Measurements from ENCODE around the gene EHMT1. TPM values are rescaled to one million over a fixed set of nuclear protein-coding genes. Genes with fewer than 3 reads are reported as not detected.

The EHMT1 gene
- total RNA-seq, 2 experiments from 2014 or later = 145 to 295 TPM

DNA sequence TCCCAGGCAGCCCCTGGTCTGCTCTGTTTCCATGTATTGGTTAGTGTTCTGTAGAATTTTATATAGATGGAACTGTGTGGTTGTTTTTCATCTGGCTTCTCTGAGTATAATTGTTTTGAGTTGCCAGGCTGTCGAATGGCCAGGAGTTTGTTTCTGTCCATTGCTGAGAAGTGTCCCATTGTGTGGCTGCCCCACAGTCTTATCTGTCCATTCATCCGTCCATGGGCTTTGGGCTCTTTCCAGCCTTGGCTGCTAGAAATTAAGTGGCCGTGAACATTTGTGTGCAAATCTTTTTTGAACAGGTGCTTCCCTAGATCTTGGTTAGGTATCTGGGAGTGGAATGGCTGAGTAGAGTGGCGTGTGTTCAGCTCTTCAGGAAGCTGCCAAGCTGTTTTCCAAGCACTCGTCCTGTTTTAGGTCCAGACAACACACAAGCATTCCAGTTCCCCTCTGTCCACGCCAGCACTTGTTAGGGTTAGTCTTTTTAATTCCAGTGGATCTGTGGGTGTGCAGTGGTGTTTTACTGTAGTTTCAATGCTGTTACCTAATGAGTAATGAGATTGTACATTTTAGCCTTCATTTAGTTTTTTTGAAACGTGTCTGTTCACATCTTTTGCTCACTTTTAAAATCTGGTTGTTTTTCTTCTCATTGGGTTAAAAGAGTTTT is 136.6 kb downstream of the EHMT1 start:
- peaks cover 14% of the 10 kb centered on the region; the same call in 1 of the 2 replicates for H3K79me2 ChIP-seq (ENCODE audit: insufficient read depth, low read depth, low read length)
- H4K20me1 ChIP-seq (ENCODE audit: insufficient read depth, low read length) = no peaks in the 10 kb centered on the region
- BruUV-seq (replicated peaks) = no TSS peak
- no peak overlapping the region for H3K4me2 ChIP-seq (ENCODE audit: low read length)
- DNase-seq (ENCODE audit: low spot score) = no peak
- peaks cover 7% of the 10 kb centered on the region for H3K4me1 ChIP-seq (ENCODE audit: insufficient read depth, low read length, poor library complexity, severe bottlenecking)
- no peaks in the 10 kb centered on the region for H3K9me2 ChIP-seq (ENCODE audit: insufficient read depth, low read length)
- ChIA-PET CTCF (ENCODE audit: unreplicated experiment) (no interaction called here), POLR2A (interaction anchor here (0.7 kb wide), 1 partner anchor 218 kb away, joined by 3 read pairs; no protein-coding TSS in a partner anchor)
- H3K9me3 ChIP-seq (ENCODE audit: low read length) = no peaks in the 10 kb centered on the region; the same call in 1 of the 2 replicates
- H3K4me3 ChIP-seq (ENCODE audit: low read depth, low read length, poor library complexity, severe bottlenecking) = no peak overlapping the region
- H2AFZ ChIP-seq (ENCODE audit: low read length) = no peak overlapping the region
- H3K27ac ChIP-seq (ENCODE audit: low read depth, low read length, poor library complexity, severe bottlenecking) = no peak overlapping the region
- TF ChIP-seq, protein P1, sequence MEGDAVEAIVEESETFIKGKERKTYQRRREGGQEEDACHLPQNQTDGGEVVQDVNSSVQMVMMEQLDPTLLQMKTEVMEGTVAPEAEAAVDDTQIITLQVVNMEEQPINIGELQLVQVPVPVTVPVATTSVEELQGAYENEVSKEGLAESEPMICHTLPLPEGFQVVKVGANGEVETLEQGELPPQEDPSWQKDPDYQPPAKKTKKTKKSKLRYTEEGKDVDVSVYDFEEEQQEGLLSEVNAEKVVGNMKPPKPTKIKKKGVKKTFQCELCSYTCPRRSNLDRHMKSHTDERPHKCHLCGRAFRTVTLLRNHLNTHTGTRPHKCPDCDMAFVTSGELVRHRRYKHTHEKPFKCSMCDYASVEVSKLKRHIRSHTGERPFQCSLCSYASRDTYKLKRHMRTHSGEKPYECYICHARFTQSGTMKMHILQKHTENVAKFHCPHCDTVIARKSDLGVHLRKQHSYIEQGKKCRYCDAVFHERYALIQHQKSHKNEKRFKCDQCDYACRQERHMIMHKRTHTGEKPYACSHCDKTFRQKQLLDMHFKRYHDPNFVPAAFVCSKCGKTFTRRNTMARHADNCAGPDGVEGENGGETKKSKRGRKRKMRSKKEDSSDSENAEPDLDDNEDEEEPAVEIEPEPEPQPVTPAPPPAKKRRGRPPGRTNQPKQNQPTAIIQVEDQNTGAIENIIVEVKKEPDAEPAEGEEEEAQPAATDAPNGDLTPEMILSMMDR (conservative IDR thresholded peaks at IDR 0.05; ENCODE audit: low read length) = no peak
- no peak for TF ChIP-seq EZH2phosphoT487 (IDR thresholded peaks at IDR 0.05; ENCODE audit: borderline replicate concordance, low read depth, low read length)
- peaks cover 100% of the 10 kb centered on the region for H3K36me3 ChIP-seq (ENCODE audit: insufficient read depth, low read length)
- intact Hi-C loops (cut with micrococcal nuclease; ENCODE audit: unreplicated experiment) = no loop called here

DNA sequence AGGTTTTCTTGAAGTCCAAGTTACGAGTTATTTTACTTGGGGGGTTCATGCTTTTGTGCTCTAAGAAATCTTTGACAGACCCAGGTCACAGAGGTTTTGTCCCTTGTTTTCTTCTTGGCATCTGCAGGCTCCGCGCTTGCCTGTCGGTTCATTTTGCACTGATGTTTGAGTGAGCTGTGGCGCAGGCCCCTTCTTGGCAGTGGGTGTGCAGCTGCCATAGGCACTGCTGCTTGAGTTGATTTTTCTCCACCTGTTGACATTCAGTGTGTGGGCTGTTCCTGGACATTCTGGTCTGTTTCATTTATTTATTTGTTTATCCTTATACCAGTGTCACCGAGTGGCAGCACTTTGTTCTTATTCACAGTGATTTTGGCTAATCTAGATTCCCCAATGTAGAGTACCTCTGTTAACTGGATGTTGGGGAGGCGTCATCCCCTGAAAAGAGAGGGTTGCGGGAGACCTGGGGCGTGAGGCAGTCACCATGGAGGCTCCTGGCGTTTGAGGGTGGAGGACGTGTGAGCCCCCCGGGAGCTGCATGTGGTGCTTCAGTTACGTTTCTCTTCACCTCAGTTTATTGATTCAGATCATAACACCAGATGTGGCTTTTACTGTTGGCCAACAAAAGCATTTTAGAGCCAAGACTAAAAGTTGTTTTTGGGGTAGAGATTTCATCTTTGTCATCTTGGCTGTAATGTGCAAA is 137.4 kb downstream of the EHMT1 start:
- ChIA-PET POLR2A (no interaction called here), CTCF (ENCODE audit: unreplicated experiment) (no interaction called here)
- H3K27ac ChIP-seq (ENCODE audit: low read depth, low read length, poor library complexity, severe bottlenecking) = no peak overlapping the region
- no peak overlapping the region for H3K4me2 ChIP-seq (ENCODE audit: low read length)
- H3K4me1 ChIP-seq (ENCODE audit: insufficient read depth, low read length, poor library complexity, severe bottlenecking) = peaks cover 7% of the 10 kb centered on the region
- H3K9me3 ChIP-seq (ENCODE audit: low read length) = no peaks in the 10 kb centered on the region; the same call in 1 of the 2 replicates
- H4K20me1 ChIP-seq (ENCODE audit: insufficient read depth, low read length) = no peaks in the 10 kb centered on the region
- no peak overlapping the region for H2AFZ ChIP-seq (ENCODE audit: low read length)
- no peak for TF ChIP-seq EZH2phosphoT487 (IDR thresholded peaks at IDR 0.05; ENCODE audit: borderline replicate concordance, low read depth, low read length)
- TF ChIP-seq, protein P1 (conservative IDR thresholded peaks at IDR 0.05; ENCODE audit: low read length) = no peak
- peaks cover 100% of the 10 kb centered on the region for H3K36me3 ChIP-seq (ENCODE audit: insufficient read depth, low read length)
- no peaks in the 10 kb centered on the region for H3K9me2 ChIP-seq (ENCODE audit: insufficient read depth, low read length)
- H3K4me3 ChIP-seq (ENCODE audit: low read depth, low read length, poor library complexity, severe bottlenecking) = no peak overlapping the region
- H3K79me2 ChIP-seq (ENCODE audit: insufficient read depth, low read depth, low read length) = peaks cover 12% of the 10 kb centered on the region; the same call in 1 of the 2 replicates
- DNase-seq (ENCODE audit: low spot score) = no peak
- intact Hi-C loops (cut with micrococcal nuclease; ENCODE audit: unreplicated experiment) = no loop called here
- BruUV-seq (replicated peaks) = no TSS peak

DNA sequence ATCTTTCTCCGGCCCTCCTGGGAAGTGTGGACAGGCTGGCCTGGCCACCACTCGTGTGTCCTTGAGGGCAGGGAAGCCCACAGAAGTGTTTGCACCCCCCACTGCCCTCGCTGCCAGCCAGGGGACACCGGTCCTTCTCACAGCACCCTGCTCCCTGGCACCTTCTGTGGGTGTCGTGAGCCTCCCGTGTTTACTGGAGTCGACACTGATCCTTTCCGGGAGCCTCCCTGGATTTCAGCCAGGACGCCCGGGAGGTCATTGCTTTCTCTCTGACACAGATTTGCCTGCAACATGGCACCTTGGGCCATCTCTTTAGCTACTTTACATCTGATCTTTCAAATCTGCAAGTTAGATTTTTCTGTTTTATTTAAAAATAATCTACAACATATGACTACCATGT is 138.3 kb downstream of the EHMT1 start:
- CTCF ChIA-PET (ENCODE audit: unreplicated experiment) = no interaction called here
- Histone ChIP-seq H3K9me2 (ENCODE audit: insufficient read depth, low read length) (no peaks in the 10 kb centered on the region), H3K4me3 (ENCODE audit: low read depth, low read length, poor library complexity, severe bottlenecking) (no peak overlapping the region), H4K20me1 (ENCODE audit: insufficient read depth, low read length) (no peaks in the 10 kb centered on the region), H3K9me3 (ENCODE audit: low read length) (no peaks in the 10 kb centered on the region; the same call in 1 of the 2 replicates), H3K27ac (ENCODE audit: low read depth, low read length, poor library complexity, severe bottlenecking) (no peak overlapping the region), H3K79me2 (ENCODE audit: insufficient read depth, low read depth, low read length) (peaks cover 11% of the 10 kb centered on the region; the same call in 1 of the 2 replicates), H2AFZ (ENCODE audit: low read length) (no peak overlapping the region), H3K36me3 (ENCODE audit: insufficient read depth, low read length) (peaks cover 100% of the 10 kb centered on the region), H3K4me1 (ENCODE audit: insufficient read depth, low read length, poor library complexity, severe bottlenecking) (peaks cover 7% of the 10 kb centered on the region), H3K4me2 (ENCODE audit: low read length) (no peak overlapping the region)
- BruUV-seq (replicated peaks) = no TSS peak
- POLR2A ChIA-PET = no interaction called here
- intact Hi-C loops (cut with micrococcal nuclease; ENCODE audit: unreplicated experiment) = no loop called here
- TF ChIP-seq, protein P1 (conservative IDR thresholded peaks at IDR 0.05; ENCODE audit: low read length) = no peak
- TF ChIP-seq EZH2phosphoT487 (IDR thresholded peaks at IDR 0.05; ENCODE audit: borderline replicate concordance, low read depth, low read length) = no peak
- DNase-seq (ENCODE audit: low spot score) = no peak
